ENCODE results near the gene BNIP5. TPM values are rescaled to one million over a fixed set of nuclear protein-coding genes. Genes with fewer than 3 reads are reported as not detected.

The BNIP5 gene
- total RNA-seq, 1 donor from 2014 or later: not detected

DNA sequence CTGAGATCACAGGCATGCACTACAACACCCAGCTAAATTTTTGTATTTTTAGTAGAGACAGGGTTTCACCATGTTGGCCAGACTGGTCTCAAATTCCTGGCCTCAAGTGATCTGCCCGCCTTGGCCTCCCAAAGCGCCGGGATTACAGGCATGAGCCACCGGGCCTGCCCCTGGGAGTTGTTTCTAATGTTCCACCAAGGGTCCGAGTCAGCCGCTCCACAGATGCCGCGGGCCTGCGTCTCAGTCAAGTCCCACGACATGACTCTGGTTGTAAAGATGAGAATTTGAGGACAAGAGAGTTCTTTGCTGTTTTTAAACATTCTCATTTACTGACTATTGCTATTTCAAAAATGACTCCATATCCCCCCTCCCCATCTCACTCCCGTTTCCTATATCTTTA is 30.8 kb downstream of the BNIP5 start:
- no peak for DNase-seq
- ATAC-seq: no peak
- Histone ChIP-seq H3K36me3 (no peaks in the 10 kb centered on the region), H3K4me3 (no peak overlapping the region), H3K9me3 (no peaks in the 10 kb centered on the region), H3K4me1 (peaks cover 17% of the 10 kb centered on the region), H3K27me3 (ENCODE audit: low read depth) (no peaks in the 10 kb centered on the region), H3K27ac (no peak overlapping the region)
- intact Hi-C loops (cut with DNase I): no loop called here
- TF ChIP-seq, protein P1, sequence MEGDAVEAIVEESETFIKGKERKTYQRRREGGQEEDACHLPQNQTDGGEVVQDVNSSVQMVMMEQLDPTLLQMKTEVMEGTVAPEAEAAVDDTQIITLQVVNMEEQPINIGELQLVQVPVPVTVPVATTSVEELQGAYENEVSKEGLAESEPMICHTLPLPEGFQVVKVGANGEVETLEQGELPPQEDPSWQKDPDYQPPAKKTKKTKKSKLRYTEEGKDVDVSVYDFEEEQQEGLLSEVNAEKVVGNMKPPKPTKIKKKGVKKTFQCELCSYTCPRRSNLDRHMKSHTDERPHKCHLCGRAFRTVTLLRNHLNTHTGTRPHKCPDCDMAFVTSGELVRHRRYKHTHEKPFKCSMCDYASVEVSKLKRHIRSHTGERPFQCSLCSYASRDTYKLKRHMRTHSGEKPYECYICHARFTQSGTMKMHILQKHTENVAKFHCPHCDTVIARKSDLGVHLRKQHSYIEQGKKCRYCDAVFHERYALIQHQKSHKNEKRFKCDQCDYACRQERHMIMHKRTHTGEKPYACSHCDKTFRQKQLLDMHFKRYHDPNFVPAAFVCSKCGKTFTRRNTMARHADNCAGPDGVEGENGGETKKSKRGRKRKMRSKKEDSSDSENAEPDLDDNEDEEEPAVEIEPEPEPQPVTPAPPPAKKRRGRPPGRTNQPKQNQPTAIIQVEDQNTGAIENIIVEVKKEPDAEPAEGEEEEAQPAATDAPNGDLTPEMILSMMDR (IDR thresholded peaks at IDR 0.05): no peak

DNA sequence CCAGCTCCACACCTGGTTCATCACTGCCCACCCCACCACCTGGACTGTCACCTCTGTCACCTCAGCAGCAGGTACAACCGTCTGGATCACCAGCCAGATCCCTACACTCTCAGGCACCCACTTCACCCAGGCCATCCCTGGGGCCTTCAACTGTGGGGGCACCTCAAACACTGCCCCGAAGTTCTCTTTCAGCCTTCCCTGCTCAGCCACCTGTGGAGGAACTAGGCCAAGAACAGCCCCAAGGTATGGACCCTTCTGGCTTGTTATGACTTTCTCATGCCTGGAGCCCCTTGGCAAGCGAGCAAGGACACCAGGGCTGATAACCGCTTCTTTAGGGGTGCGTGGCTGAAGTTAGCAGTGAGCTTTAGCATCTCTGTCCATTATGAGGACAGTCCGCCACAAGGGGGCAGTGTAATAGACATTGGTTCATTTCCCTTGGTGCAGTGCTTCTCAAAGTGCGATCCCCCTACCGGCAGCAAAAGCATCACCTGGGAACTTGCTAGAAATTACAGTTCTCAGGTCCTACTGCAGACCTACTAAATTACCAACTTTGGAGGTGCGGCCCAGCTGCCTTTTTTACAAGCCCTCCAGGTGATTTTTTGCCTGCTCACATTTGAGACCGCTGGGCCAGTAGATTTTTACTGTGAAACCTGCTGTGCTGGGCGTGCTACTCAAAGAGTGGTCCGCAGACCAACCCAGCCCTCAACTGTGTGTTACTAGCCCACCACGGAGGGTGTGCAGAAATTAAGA is 34.3 kb downstream of the BNIP5 start:
- H3K27me3 ChIP-seq (ENCODE audit: low read depth): no peaks in the 10 kb centered on the region
- intact Hi-C loops (cut with DNase I): no loop called here
- peak; percentile 94 for ATAC-seq
- TF ChIP-seq, protein P1 (IDR thresholded peaks at IDR 0.05): peak; percentile 92
- H3K27ac ChIP-seq: no peak overlapping the region
- H3K9me3 ChIP-seq: no peaks in the 10 kb centered on the region
- peaks cover 17% of the 10 kb centered on the region for H3K4me1 ChIP-seq
- DNase-seq: peak; percentile 82
- H3K4me3 ChIP-seq: no peak overlapping the region
- no peaks in the 10 kb centered on the region for H3K36me3 ChIP-seq

DNA sequence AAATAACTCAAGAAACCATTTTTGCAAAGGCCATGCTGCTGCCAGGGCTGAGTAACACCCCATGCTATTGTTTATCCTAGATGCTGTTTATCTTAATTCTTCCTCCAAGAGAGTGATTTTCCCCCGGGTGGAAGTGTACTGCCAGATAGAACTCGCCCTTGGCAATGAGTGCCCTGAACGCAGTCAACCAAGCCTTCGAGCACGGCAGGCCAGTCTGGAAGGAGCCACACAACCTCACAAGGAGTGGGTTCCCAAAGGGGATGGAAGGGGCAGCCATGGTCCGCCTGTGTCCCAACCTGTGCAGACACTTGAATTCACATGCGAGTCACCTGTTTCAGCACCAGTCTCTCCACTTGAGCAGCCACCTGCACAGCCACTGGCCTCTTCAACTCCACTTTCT is 34.9 kb downstream of the BNIP5 start:
- intact Hi-C loops (cut with DNase I): no loop called here

DNA sequence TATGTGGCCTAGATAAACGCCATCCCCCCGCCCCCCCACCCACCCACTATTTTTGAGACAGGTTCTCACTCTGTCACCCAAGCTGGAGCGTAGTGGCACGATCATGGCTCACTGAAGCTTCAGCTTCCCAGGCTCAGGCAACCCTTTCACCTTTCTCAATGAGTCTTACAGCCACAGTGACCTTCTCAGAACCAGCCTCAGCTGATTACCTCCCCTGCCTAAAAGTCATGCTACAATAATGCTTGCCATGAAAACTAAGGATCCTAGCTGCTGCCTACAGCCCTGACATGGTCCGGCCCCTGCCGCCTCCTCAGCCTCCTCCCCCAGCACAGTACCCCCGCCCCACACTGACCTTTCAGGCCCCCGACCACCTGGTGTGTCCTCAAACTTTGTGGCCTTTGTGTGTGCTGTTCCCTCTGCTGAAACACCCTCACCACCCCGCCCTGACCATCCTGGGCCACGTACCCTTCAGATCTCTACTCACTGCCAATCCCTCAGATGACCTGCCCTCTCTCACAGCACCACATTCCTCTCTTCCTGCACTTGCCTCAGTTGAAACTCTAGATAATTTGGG is 35.5 kb downstream of the BNIP5 start:
- intact Hi-C loops (cut with DNase I): no loop called here
- ATAC-seq (no peak), DNase-seq (no peak)
- Histone ChIP-seq H3K4me1 (peaks cover 17% of the 10 kb centered on the region), H3K4me3 (no peak overlapping the region), H3K27ac (no peak overlapping the region), H3K27me3 (ENCODE audit: low read depth) (no peaks in the 10 kb centered on the region), H3K9me3 (no peaks in the 10 kb centered on the region), H3K36me3 (no peaks in the 10 kb centered on the region)
- TF ChIP-seq, protein P1 (IDR thresholded peaks at IDR 0.05): no peak

More for the DNA sequence above, 34.9 kb downstream of the BNIP5 start:
- Histone ChIP-seq H3K36me3 (no peaks in the 10 kb centered on the region), H3K4me1 (peaks cover 17% of the 10 kb centered on the region), H3K27me3 (ENCODE audit: low read depth) (no peaks in the 10 kb centered on the region), H3K4me3 (no peak overlapping the region), H3K9me3 (no peaks in the 10 kb centered on the region), H3K27ac (no peak overlapping the region)
- ATAC-seq: peak; percentile 17 to 36
- TF ChIP-seq, protein P1 (IDR thresholded peaks at IDR 0.05): no peak
- no peak for DNase-seq

DNA sequence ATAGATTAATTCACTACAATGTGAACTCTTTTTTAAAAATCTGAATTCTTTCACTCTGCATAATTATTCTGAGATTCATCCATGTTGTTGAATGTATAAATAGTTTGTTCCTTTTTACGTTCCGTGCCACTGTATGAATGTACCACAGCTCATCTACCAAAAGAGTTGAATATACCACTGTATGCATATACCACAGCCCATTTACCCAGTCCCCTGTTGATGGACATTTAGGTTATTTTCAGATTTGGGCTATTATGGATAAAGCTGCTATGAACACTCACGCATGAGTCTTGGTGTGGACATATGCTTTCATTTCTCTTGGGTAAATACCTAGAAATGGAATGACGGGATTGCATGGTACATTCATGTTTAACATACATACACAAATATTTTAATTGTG is 38.7 kb downstream of the BNIP5 start:
- H3K4me3 ChIP-seq: no peak overlapping the region
- H3K27ac ChIP-seq: no peak overlapping the region
- DNase-seq (no peak), ATAC-seq (no peak)
- H3K4me1 ChIP-seq: peaks cover 17% of the 10 kb centered on the region
- no peaks in the 10 kb centered on the region for H3K9me3 ChIP-seq
- no peaks in the 10 kb centered on the region for H3K36me3 ChIP-seq
- no peaks in the 10 kb centered on the region for H3K27me3 ChIP-seq (ENCODE audit: low read depth)
- intact Hi-C loops (cut with DNase I): no loop called here
- TF ChIP-seq, protein P1 (IDR thresholded peaks at IDR 0.05): no peak

Measured in lower lobe of right lung (tissue), 2 donors.